Ovary (tissue), 9 donors: ENCODE data around the gene CYP2B6. TPM values are rescaled to one million over a fixed set of nuclear protein-coding genes. Genes with fewer than 3 reads are reported as not detected.
"Not testable (repeated sequence)": the region's sequence is repeated elsewhere in the genome, so short reads cannot be mapped to it uniquely, and the experiment has no call there.

Experiments used
- DNase-seq, 5 donors: peaks; one replicate each; pipeline ENCODE4 v3.0.0-alpha.2; 2019 to 2020
- H3K27ac ChIP-seq, 2 donors: fragments of 200-600 bp; one replicate each; pipeline versions ENCODE4 v1.5.1 to v1.8.0; 2019 to 2022
- H3K27me3 ChIP-seq: fragments of 200-600 bp; one replicate; pipeline ENCODE4 v1.8.0; 2022
- H3K36me3 ChIP-seq: fragments of 200-600 bp; sonication (generic); one replicate; pipeline ENCODE4 v1.5.1; 2019
- H3K4me1 ChIP-seq: one replicate; pipeline ENCODE4 v1.8.1; 2013; ENCODE audit warnings: mild to moderate bottlenecking, moderate library complexity; ENCODE audit not compliant: insufficient read depth
- H3K4me3 ChIP-seq: fragments of 200-600 bp; sonication (generic); one replicate; pipeline ENCODE4 v1.5.1; 2017
- H3K9me3 ChIP-seq, 2 donors: fragments of 200-600 bp in 1 of 2; sonication (generic) in 1 of 2; one replicate each; pipeline versions ENCODE4 v1.5.1 to v1.8.1; 2013 to 2019; ENCODE audit warnings: mild to moderate bottlenecking in 1 of 2, moderate library complexity in 1 of 2
- CTCF ChIP-seq, 3 donors: fragments of 450-650 bp in 2 of 3; fragments of 200-600 bp in 1 of 3; IDR thresholded peaks; one replicate each; pipeline versions ENCODE4 v1.5.1 to v1.8.0; 2016 to 2022; ENCODE audit warnings: antibody characterized with exemption in 3 of 3, mild to moderate bottlenecking in 1 of 3
- EP300 ChIP-seq: sonication (generic); formaldehyde crosslinking; IDR thresholded peaks from one replicate; pipeline ENCODE4 v1.6.1; 2017; ENCODE audit warnings: antibody characterized with exemption
- POLR2A ChIP-seq: fragments of 450-650 bp; IDR thresholded peaks from one replicate; pipeline ENCODE4 v1.6.1; 2017; ENCODE audit warnings: antibody characterized with exemption, mild to moderate bottlenecking, moderate library complexity
- WGBS, 3 donors: extraction: QIAGEN DNeasy Blood & Tissue Kit in 1 of 3; methylation state at CpG; one replicate each; pipeline versions ENCODE4 v1.1.5 to v1.1.7; 2013 to 2017; 5-methylcytosine and 5-hydroxymethylcytosine counted together
- intact Hi-C, 4 donors: fragments of 100-400 bp; cut with DNase I; formaldehyde crosslinking; loops; one replicate each; pipeline versions ENCODE4 v1.11.0 to v1.15.1; 2022 to 2023
- polyA plus RNA-seq, 2 donors: library from polyadenylated mRNA; stranded (reverse); fragments of 200-250 nt in 1 of 2; fragments of 350-450 nt in 1 of 2; fragmentation: Illumina TruSeq in 1 of 2; extraction: RNeasy Lipid Tissue Mini Kit (QIAGEN cat#74804) in 1 of 2; gene quantifications; one replicate each; pipeline ENCODE4 v1.2.3, GENCODE V29; 2013 to 2014
- total RNA-seq, 7 donors: library from RNA; depleted of rRNA in 2 of 7; stranded (reverse); fragments of >200 nt in 2 of 7; fragmentation: NEBNext Ultra II Directional in 3 of 7; extraction: Animal tissue kit (Norgen Biotek cat#: 25700) in 3 of 7; gene quantifications; one replicate each; pipeline versions ENCODE4 v1.1.0 to v1.2.4, GENCODE V29; 2016 to 2023
- donor health status: DM: no; HTN: no; CAD: no; lungs with moderate emphysema.
- donor health status: DM: no; HTN: no; CAD: no.
- donor health status: Bipolar disorder and iron deficiency.
- donor health status: DM: yes; HTN: yes; CAD: no.
- donor health status: DM: no; HTN: no; CAD: no.
- donor health status: DM: yes; HTN: yes; CAD: no.

Gene CYP2B6
- total and polyA plus RNA-seq, 9 donors = 0.15 to 0.33 (median 0.15) TPM; not detected in 6

GRCh38 chr19:41039806-41040205, 48.7 kb downstream of the CYP2B6 start:
- Histone ChIP-seq H3K9me3 (no peaks in the 10 kb centered on the region), H3K4me1 (no peaks in the 10 kb centered on the region), H3K4me3 (no peak overlapping the region), H3K27ac (no peak overlapping the region), H3K27me3 (no peaks in the 10 kb centered on the region), H3K36me3 (no peaks in the 10 kb centered on the region)
- WGBS, 3 donors = 81 to 83% (median 83%) methylated on average over 1 of the region's 1 CpG
- no peak for TF ChIP-seq EP300
- TF ChIP-seq CTCF (IDR thresholded peaks at IDR 0.05) = no peak
- no peak for TF ChIP-seq POLR2A
- intact Hi-C loops = loop anchor here in 1 of 4 donors (10.0 kb wide), 1 partner anchor 375 kb away; no protein-coding TSS in a partner anchor
- DNase-seq = no peak

- H3K4me3 ChIP-seq, H3K36me3 ChIP-seq, H3K27me3 ChIP-seq, intact Hi-C loops, DNase-seq, H3K27ac ChIP-seq, H3K9me3 ChIP-seq, H3K4me1 ChIP-seq: not testable (repeated sequence)
- WGBS, 3 donors = 74 to 90% (median 79%) methylated on average over 1 of the region's 1 CpG
These were observed 54.0 kb downstream of the CYP2B6 start for GRCh38 chr19:41045095-41045494.

GRCh38 chr19:41050426-41050825, 59.3 kb downstream of the CYP2B6 start:
- no peaks in the 10 kb centered on the region for H3K36me3 ChIP-seq
- no peak overlapping the region for H3K27ac ChIP-seq
- intact Hi-C loops = no loop called here
- WGBS, 3 donors = 82 to 88% (median 85%) methylated on average over 13 of the region's 13 CpGs
- no peaks in the 10 kb centered on the region for H3K27me3 ChIP-seq
- no peaks in the 10 kb centered on the region for H3K9me3 ChIP-seq
- no peak for DNase-seq
- H3K4me3 ChIP-seq = no peak overlapping the region
- no peak for TF ChIP-seq EP300
- no peak for TF ChIP-seq CTCF (IDR thresholded peaks at IDR 0.05)
- no peak for TF ChIP-seq POLR2A
- no peaks in the 10 kb centered on the region for H3K4me1 ChIP-seq

GRCh38 chr19:41052162-41052561, 61.1 kb downstream of the CYP2B6 start:
- H3K27ac ChIP-seq, H3K4me1 ChIP-seq, H3K36me3 ChIP-seq, intact Hi-C loops, H3K27me3 ChIP-seq, H3K9me3 ChIP-seq, H3K4me3 ChIP-seq, DNase-seq: not testable (repeated sequence)
- WGBS, 3 donors = 76 to 83% (median 82%) methylated on average over 7 of the region's 7 CpGs

- 75 to 80% (median 76%) methylated on average over 10 of the region's 10 CpGs for WGBS, 3 donors
- H3K4me1 ChIP-seq, H3K27ac ChIP-seq, H3K9me3 ChIP-seq, H3K27me3 ChIP-seq, H3K36me3 ChIP-seq, DNase-seq, intact Hi-C loops, H3K4me3 ChIP-seq: not testable (repeated sequence)
These were observed 62.2 kb downstream of the CYP2B6 start for GRCh38 chr19:41053331-41053730.

GRCh38 chr19:41064974-41065569, 74.0 kb downstream of the CYP2B6 start:
- Histone ChIP-seq H3K4me1 (no peaks in the 10 kb centered on the region), H3K9me3 (no peaks in the 10 kb centered on the region), H3K36me3 (no peaks in the 10 kb centered on the region), H3K27me3 (no peaks in the 10 kb centered on the region), H3K4me3 (no peak overlapping the region), H3K27ac (no peak overlapping the region)
- 58 to 63% (median 58%) methylated on average over 7 of the region's 7 CpGs for WGBS, 3 donors
- intact Hi-C loops = no loop called here
- no peak for DNase-seq
- TF ChIP-seq EP300 (no peak), CTCF (IDR thresholded peaks at IDR 0.05) (no peak), POLR2A (no peak)

Other genes starting within 250 kb of the CYP2B6 start
- 1 to 10 TPM; 2.1 to 6.5 (median 3.7) TPM for gene ACTMAP, start 240.8 kb upstream of the CYP2B6 start, total RNA-seq
- 1 to 10 TPM; 3.0 to 6.4 TPM for gene ACTMAP, start 240.8 kb upstream of the CYP2B6 start, polyA plus RNA-seq
- gene SNRPA, start 240.1 kb upstream of the CYP2B6 start, total RNA-seq = 10 to 100 TPM; 48.9 to 80.7 (median 72.4) TPM
- gene SNRPA, start 240.1 kb upstream of the CYP2B6 start, polyA plus RNA-seq = 10 to 100 TPM; 56.4 to 83.9 TPM
- gene MIA, start 215.8 kb upstream of the CYP2B6 start, total RNA-seq = 1 to 10 TPM in 5 of 7 donors, not detected in 2; 1.7 to 3.9 (median 2.6) TPM
- gene MIA, start 215.8 kb upstream of the CYP2B6 start, polyA plus RNA-seq = 1 to 10 TPM in 1 of 2 donors, not detected in 1; 1.9 TPM
- 10 to 100 TPM in 6 of 7 donors, 1 to 10 TPM in 1; 9.1 to 32.9 (median 19.3) TPM for gene RAB4B, start 213.0 kb upstream of the CYP2B6 start, total RNA-seq
- gene RAB4B, start 213.0 kb upstream of the CYP2B6 start, polyA plus RNA-seq = 10 to 100 TPM in 1 of 2 donors, 1 to 10 TPM in 1; 6.5 to 18.9 TPM
- 100 to 1,000 TPM in 4 of 7 donors, 10 to 100 TPM in 3; 61.5 to 121 (median 102) TPM for gene EGLN2, start 192.1 kb upstream of the CYP2B6 start, total RNA-seq
- 10 to 100 TPM; 43.6 to 82.7 TPM for gene EGLN2, start 192.1 kb upstream of the CYP2B6 start, polyA plus RNA-seq
- 1 to 10 TPM in 4 of 7 donors, under 1 TPM in 3; 0.25 to 2.7 (median 1.2) TPM for gene CYP2A6, start 140.8 kb upstream of the CYP2B6 start, total RNA-seq
- 1 to 10 TPM; 1.2 to 3.4 TPM for gene CYP2A6, start 140.8 kb upstream of the CYP2B6 start, polyA plus RNA-seq
- 1 to 10 TPM in 1 of 7 donors, under 1 TPM in 3, not detected in 3; 0.45 to 1.6 (median 0.69) TPM for gene CYP2A7, start 109.1 kb upstream of the CYP2B6 start, total RNA-seq
- under 1 TPM; 0.37 to 0.67 TPM for gene CYP2A7, start 109.1 kb upstream of the CYP2B6 start, polyA plus RNA-seq
- not detected for gene CYP2A13, start 97.2 kb downstream of the CYP2B6 start, total RNA-seq
- gene CYP2A13, start 97.2 kb downstream of the CYP2B6 start, polyA plus RNA-seq = not detected
- gene CYP2F1, start 123.2 kb downstream of the CYP2B6 start, total RNA-seq = not detected
- not detected for gene CYP2F1, start 123.2 kb downstream of the CYP2B6 start, polyA plus RNA-seq
- 1 to 10 TPM in 5 of 7 donors, under 1 TPM in 2; 0.33 to 6.9 (median 1.3) TPM for gene CYP2S1, start 201.9 kb downstream of the CYP2B6 start, total RNA-seq
- under 1 TPM; 0.15 to 0.40 TPM for gene CYP2S1, start 201.9 kb downstream of the CYP2B6 start, polyA plus RNA-seq
- 10 to 100 TPM; 24.0 to 67.7 (median 36.1) TPM for gene AXL, start 227.9 kb downstream of the CYP2B6 start, total RNA-seq
- gene AXL, start 227.9 kb downstream of the CYP2B6 start, polyA plus RNA-seq = 10 to 100 TPM; 18.1 to 34.7 TPM